Hepatocyte (in vitro differentiated cells): ENCODE data around the gene SPATA9. TPM values are rescaled to one million over a fixed set of nuclear protein-coding genes. Genes with fewer than 3 reads are reported as not detected.

Source experiments
- DNase-seq: peaks from one replicate; pipeline ENCODE4 v3.0.0-alpha.2; 2016; ENCODE audit warnings: low spot score
- H2AFZ ChIP-seq: fragments of 200-600 bp; sonication (generic); 2 replicates; pipeline ENCODE4 v1.6.0; 2016; ENCODE audit warnings: antibody characterized with exemption, mild to moderate bottlenecking
- H3K27ac ChIP-seq: fragments of 200-600 bp; sonication (generic); 2 replicates; pipeline ENCODE4 v1.5.1; 2016; ENCODE audit warnings: mild to moderate bottlenecking
- H3K27me3 ChIP-seq: fragments of 200-600 bp; sonication (generic); 2 replicates; pipeline ENCODE4 v1.6.1; 2016
- H3K36me3 ChIP-seq: fragments of 200-600 bp; sonication (generic); replicated peaks from 2 replicates; pipeline ENCODE4 v1.5.1; 2016; ENCODE audit warnings: low read depth; ENCODE audit not compliant: insufficient read depth
- H3K4me1 ChIP-seq: fragments of 200-600 bp; sonication (generic); 2 replicates; pipeline ENCODE4 v1.5.1; 2016; ENCODE audit warnings: mild to moderate bottlenecking, moderate library complexity; ENCODE audit not compliant: insufficient read depth
- H3K4me2 ChIP-seq: fragments of 200-600 bp; sonication (generic); 2 replicates; pipeline ENCODE4 v1.6.0; 2016
- H3K4me3 ChIP-seq: fragments of 200-600 bp; sonication (generic); 2 replicates; pipeline ENCODE4 v1.5.1; 2016; ENCODE audit warnings: mild to moderate bottlenecking
- H3K79me2 ChIP-seq: fragments of 200-600 bp; sonication (generic); 2 replicates; pipeline ENCODE4 v1.6.0; 2017; ENCODE audit warnings: mild to moderate bottlenecking
- H3K9me2 ChIP-seq: fragments of 200-600 bp; sonication (generic); replicated peaks from 2 replicates; pipeline ENCODE4 v1.6.0; 2017; ENCODE audit warnings: mild to moderate bottlenecking; ENCODE audit not compliant: insufficient read depth
- H3K9me3 ChIP-seq: fragments of 200-600 bp; sonication (generic); 2 replicates; pipeline ENCODE4 v1.5.1; 2016; ENCODE audit warnings: low read depth, mild to moderate bottlenecking
- H4K20me1 ChIP-seq: fragments of 200-600 bp; sonication (generic); 2 replicates; pipeline ENCODE4 v1.6.0; 2016; ENCODE audit warnings: mild to moderate bottlenecking; ENCODE audit not compliant: insufficient read depth, poor library complexity, severe bottlenecking
- EZH2 ChIP-seq: fragments of 200-600 bp; sonication (generic); IDR thresholded peaks from 2 replicates; pipeline ENCODE4 v1.6.1; 2016; ENCODE audit warnings: antibody characterized with exemption, mild to moderate bottlenecking, borderline replicate concordance
- EZH2phosphoT487 ChIP-seq: fragments of 200-600 bp; sonication (generic); IDR thresholded peaks from one replicate; pipeline ENCODE4 v1.6.1; 2018; ENCODE audit warnings: antibody characterized with exemption, mild to moderate bottlenecking, low read depth, moderate library complexity; ENCODE audit not compliant: unreplicated experiment, severe bottlenecking
- WGBS: methylation state at CpG from one replicate; pipeline ENCODE4 v1.1.6; 2016; ENCODE audit warnings: low lambda C conversion rate; ENCODE audit errors: missing lambda C conversion rate; 5-methylcytosine and 5-hydroxymethylcytosine counted together
- polyA plus RNA-seq: library from polyadenylated mRNA; unstranded; fragments of >200 nt; fragmentation: Nextera tagmentation; extraction: Ambion mirVana; gene quantifications from 2 replicates; pipeline ENCODE4 v1.2.1, GENCODE V29; 2016
- total RNA-seq: library from RNA; depleted of rRNA; stranded (reverse); fragments of >200 nt; gene quantifications from 2 replicates; pipeline ENCODE4 v1.2.3, GENCODE V29; 2014
- TF ChIP-seq, protein P1 (sequence below): fragments of 200-600 bp; sonication (generic); IDR thresholded peaks from 2 replicates; pipeline ENCODE4 v1.5.1; 2016; ENCODE audit warnings: antibody characterized with exemption, mild to moderate bottlenecking; ENCODE audit not compliant: poor library complexity

Gene SPATA9
- total and polyA plus RNA-seq, 2 experiments from 2014 or later = 0.33 to 1.2 TPM

DNA sequence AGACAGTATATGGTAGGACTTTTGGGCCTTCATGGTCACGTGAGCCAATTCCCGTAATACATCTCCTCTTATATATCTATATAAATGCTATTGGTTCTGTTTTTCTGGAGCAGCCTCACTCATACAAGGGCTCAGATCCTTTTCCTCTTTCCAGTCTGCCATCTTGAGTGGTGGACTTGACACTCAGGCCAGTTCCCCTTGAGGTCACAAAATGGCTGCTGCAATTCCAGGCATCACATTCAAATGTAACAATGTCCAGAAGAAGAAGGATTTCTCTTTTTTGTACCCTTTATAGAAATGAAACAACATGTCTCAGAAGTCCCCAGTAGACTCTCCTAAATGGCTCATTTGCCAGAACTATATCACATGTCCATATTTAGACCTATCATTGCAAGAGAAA lies 58.4 kb downstream of the SPATA9 start:
- H4K20me1 ChIP-seq = no peaks in the 10 kb centered on the region
- WGBS = 98% methylated on average over 2 of the region's 2 CpGs

DNA sequence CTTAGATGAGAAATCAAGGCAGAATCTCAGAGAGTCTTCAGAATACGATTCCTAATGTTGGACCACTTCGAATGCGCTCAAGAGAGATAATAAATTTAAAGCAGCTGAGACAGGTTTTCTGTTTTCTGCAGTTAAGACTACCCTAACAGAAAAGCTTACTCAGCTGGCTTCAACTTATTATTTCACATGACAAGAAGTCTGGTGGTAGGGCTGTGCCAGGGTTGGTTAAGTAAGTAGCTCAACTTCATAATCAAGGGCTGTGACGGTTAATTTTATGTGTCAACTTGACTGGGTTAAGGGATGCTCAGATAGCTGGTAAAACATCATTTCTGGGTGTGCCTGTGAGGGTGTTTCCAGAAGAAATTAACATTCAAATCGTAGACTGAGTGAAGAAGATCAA lies 59.1 kb downstream of the SPATA9 start:
- H3K79me2 ChIP-seq = no peaks in the 10 kb centered on the region
- H3K36me3 ChIP-seq = no peaks in the 10 kb centered on the region
- WGBS = 89% methylated on average over 5 of the region's 5 CpGs
- H2AFZ ChIP-seq = no peak overlapping the region
- no peaks in the 10 kb centered on the region for H3K9me2 ChIP-seq
- no peak overlapping the region for H3K4me2 ChIP-seq
- no peak overlapping the region for H3K27ac ChIP-seq
- peaks cover 18% of the 10 kb centered on the region for H3K4me1 ChIP-seq
- H3K27me3 ChIP-seq = peaks cover 38% of the 10 kb centered on the region
- H4K20me1 ChIP-seq = no peaks in the 10 kb centered on the region
- no peaks in the 10 kb centered on the region for H3K9me3 ChIP-seq
- TF ChIP-seq EZH2 (no peak), EZH2phosphoT487 (no peak)
- TF ChIP-seq, protein P1, sequence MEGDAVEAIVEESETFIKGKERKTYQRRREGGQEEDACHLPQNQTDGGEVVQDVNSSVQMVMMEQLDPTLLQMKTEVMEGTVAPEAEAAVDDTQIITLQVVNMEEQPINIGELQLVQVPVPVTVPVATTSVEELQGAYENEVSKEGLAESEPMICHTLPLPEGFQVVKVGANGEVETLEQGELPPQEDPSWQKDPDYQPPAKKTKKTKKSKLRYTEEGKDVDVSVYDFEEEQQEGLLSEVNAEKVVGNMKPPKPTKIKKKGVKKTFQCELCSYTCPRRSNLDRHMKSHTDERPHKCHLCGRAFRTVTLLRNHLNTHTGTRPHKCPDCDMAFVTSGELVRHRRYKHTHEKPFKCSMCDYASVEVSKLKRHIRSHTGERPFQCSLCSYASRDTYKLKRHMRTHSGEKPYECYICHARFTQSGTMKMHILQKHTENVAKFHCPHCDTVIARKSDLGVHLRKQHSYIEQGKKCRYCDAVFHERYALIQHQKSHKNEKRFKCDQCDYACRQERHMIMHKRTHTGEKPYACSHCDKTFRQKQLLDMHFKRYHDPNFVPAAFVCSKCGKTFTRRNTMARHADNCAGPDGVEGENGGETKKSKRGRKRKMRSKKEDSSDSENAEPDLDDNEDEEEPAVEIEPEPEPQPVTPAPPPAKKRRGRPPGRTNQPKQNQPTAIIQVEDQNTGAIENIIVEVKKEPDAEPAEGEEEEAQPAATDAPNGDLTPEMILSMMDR = no peak
- no peak overlapping the region for H3K4me3 ChIP-seq
- no peak for DNase-seq

More for the DNA sequence above, 58.4 kb downstream of the SPATA9 start:
- TF ChIP-seq EZH2phosphoT487 = no peak
- TF ChIP-seq, protein P1 = no peak
- no peak for TF ChIP-seq EZH2
- Histone ChIP-seq H3K27me3 (peaks cover 32% of the 10 kb centered on the region), H2AFZ (no peak overlapping the region), H3K4me2 (no peak overlapping the region), H3K9me3 (no peaks in the 10 kb centered on the region), H3K9me2 (no peaks in the 10 kb centered on the region), H3K4me3 (no peak overlapping the region), H3K79me2 (no peaks in the 10 kb centered on the region), H3K27ac (no peak overlapping the region), H3K36me3 (no peaks in the 10 kb centered on the region), H3K4me1 (peaks cover 18% of the 10 kb centered on the region)
- DNase-seq = no peak

GRCh38 chr5:95621839-95622629 lies 60.8 kb downstream of the SPATA9 start:
- H4K20me1 ChIP-seq = no peaks in the 10 kb centered on the region
- WGBS = 72% methylated on average over 8 of the region's 8 CpGs
- no peak overlapping the region for H2AFZ ChIP-seq
- H3K4me1 ChIP-seq = peaks cover 18% of the 10 kb centered on the region
- no peaks in the 10 kb centered on the region for H3K9me3 ChIP-seq
- H3K4me3 ChIP-seq = no peak overlapping the region
- H3K36me3 ChIP-seq = no peaks in the 10 kb centered on the region
- H3K79me2 ChIP-seq = no peaks in the 10 kb centered on the region
- no peaks in the 10 kb centered on the region for H3K9me2 ChIP-seq
- H3K4me2 ChIP-seq = peak overlapping the region; percentile 99
- DNase-seq = no peak
- H3K27me3 ChIP-seq = peaks cover 48% of the 10 kb centered on the region
- TF ChIP-seq EZH2phosphoT487 (no peak), EZH2 (no peak)
- TF ChIP-seq, protein P1 = no peak
- H3K27ac ChIP-seq = no peak overlapping the region
